Activated CD8-positive, alpha-beta T cell treated with anti-CD3 and anti-CD28 coated beads for 36 hours (primary cell): ENCODE measurements around the gene SYMPK. TPM values are rescaled to one million over a fixed set of nuclear protein-coding genes. Genes with fewer than 3 reads are reported as not detected.

Experiments used
- ATAC-seq: fragments of 200-7000 bp; cut with Tn5 transposase; one replicate; pipeline ENCODE4 v1.10.0; 2021; ENCODE audit warnings: mild to moderate bottlenecking, moderate library complexity
- CTCF ChIA-PET: fragments of 350-600 bp; sonication (Branson Sonifier 250); formaldehyde crosslinking; loops from one replicate; lab custom pipeline; 2021; ENCODE audit warnings: antibody characterized with exemption; lab: Charles Lee
- POLR2A ChIA-PET: fragments of 350-600 bp; sonication (Branson Sonifier 250); formaldehyde crosslinking; loops from one replicate; lab custom pipeline; 2021; ENCODE audit warnings: antibody characterized with exemption; lab: Charles Lee
- DNase-seq: peaks from one replicate; pipeline ENCODE4 v3.0.0-alpha.2; 2020
- H3K27ac Mint-ChIP-seq: one replicate; pipeline ENCODE4 v1.8.0; 2021; ENCODE audit warnings: mild to moderate bottlenecking, mixed read lengths
- H3K27me3 Mint-ChIP-seq: one replicate; pipeline ENCODE4 v1.8.0; 2021; ENCODE audit warnings: mixed read lengths
- H3K36me3 Mint-ChIP-seq: one replicate; pipeline ENCODE4 v1.8.0; 2021; ENCODE audit warnings: low read depth, mixed read lengths
- H3K4me1 Mint-ChIP-seq: one replicate; pipeline ENCODE4 v1.8.0; 2021; ENCODE audit warnings: low read depth, mixed read lengths
- H3K4me3 Mint-ChIP-seq: one replicate; pipeline ENCODE4 v1.8.0; 2021; ENCODE audit warnings: mild to moderate bottlenecking, moderate library complexity, mixed read lengths
- H3K9me3 Mint-ChIP-seq: one replicate; pipeline ENCODE4 v1.8.0; 2021; ENCODE audit warnings: mixed read lengths
- CTCF ChIP-seq: fragments of 200-600 bp; IDR thresholded peaks from one replicate; pipeline ENCODE4 v1.8.0; 2022; ENCODE audit warnings: antibody characterized with exemption, mild to moderate bottlenecking
- intact Hi-C: fragments of 100-400 bp; cut with micrococcal nuclease; formaldehyde crosslinking; loops from one replicate; pipeline ENCODE4 v1.10.0; 2022
- total RNA-seq, 2 experiments: library from RNA; stranded (reverse); gene quantifications; one replicate each; pipeline ENCODE4 v1.2.3, GENCODE V29; 2021

Gene SYMPK
- total RNA-seq, 2 experiments from 2014 or later = 96.8 to 114 TPM

- Mint-ChIP-seq H3K27ac (no peak overlapping the region), H3K9me3 (no peaks in the 10 kb centered on the region), H3K27me3 (peaks cover 8% of the 10 kb centered on the region), H3K4me3 (no peak overlapping the region), H3K36me3 (peaks cover 6% of the 10 kb centered on the region), H3K4me1 (peaks cover 31% of the 10 kb centered on the region)
- POLR2A ChIA-PET = interaction anchor here (0.7 to 2.5 kb wide), 3 partner anchors 9 to 115 kb away, joined by 3 to 9 read pairs (median 3); partner anchors contain the start of gene SYMPK
- ATAC-seq (no peak), DNase-seq (no peak)
- intact Hi-C loops = no loop called here
- CTCF ChIA-PET = interaction anchor here (1.0 to 10.1 kb wide), 6 partner anchors 17 to 82 kb away, joined by 3 to 100 read pairs (median 10); partner anchors contain the start of genes FOXA3, MYPOP and SYMPK
- TF ChIP-seq CTCF = no peak
Measured at GRCh38 chr19:45881082-45881908, 18.3 kb upstream of the SYMPK start.

GRCh38 chr19:45879971-45880370 lies 17.0 kb upstream of the SYMPK start:
- TF ChIP-seq CTCF = no peak
- intact Hi-C loops = no loop called here
- Mint-ChIP-seq H3K36me3 (peaks cover 6% of the 10 kb centered on the region), H3K27me3 (peaks cover 17% of the 10 kb centered on the region), H3K27ac (no peak overlapping the region), H3K4me1 (peaks cover 33% of the 10 kb centered on the region), H3K4me3 (no peak overlapping the region), H3K9me3 (no peaks in the 10 kb centered on the region)
- ChIA-PET POLR2A (no interaction called here), CTCF (interaction anchor here (1.7 to 10.1 kb wide), 2 partner anchors 15 to 63 kb away, joined by 6 to 100 read pairs; partner anchors contain the start of genes FOXA3 and SYMPK)
- ATAC-seq = no peak
- no peak for DNase-seq

- H3K9me3 Mint-ChIP-seq = no peaks in the 10 kb centered on the region
- intact Hi-C loops = no loop called here
- peaks cover 33% of the 10 kb centered on the region for H3K4me1 Mint-ChIP-seq
- H3K36me3 Mint-ChIP-seq = peaks cover 4% of the 10 kb centered on the region
- no peak overlapping the region for H3K4me3 Mint-ChIP-seq
- H3K27me3 Mint-ChIP-seq = peaks cover 20% of the 10 kb centered on the region
- H3K27ac Mint-ChIP-seq = no peak overlapping the region
- no peak for DNase-seq
- ChIA-PET POLR2A (no interaction called here), CTCF (interaction anchor here (1.7 to 10.1 kb wide), 2 partner anchors 14 to 62 kb away, joined by 6 to 100 read pairs; partner anchors contain the start of genes FOXA3 and SYMPK)
- no peak for ATAC-seq
- TF ChIP-seq CTCF = no peak
Measured at GRCh38 chr19:45879055-45879454, 16.1 kb upstream of the SYMPK start.

- Mint-ChIP-seq H3K4me1 (peaks cover 25% of the 10 kb centered on the region), H3K36me3 (peaks cover 1% of the 10 kb centered on the region), H3K9me3 (no peaks in the 10 kb centered on the region), H3K27me3 (peaks cover 20% of the 10 kb centered on the region), H3K4me3 (no peak overlapping the region), H3K27ac (no peak overlapping the region)
- DNase-seq = peak; percentile 56
- intact Hi-C loops = no loop called here
- ChIA-PET CTCF (interaction anchor here (1.7 to 10.1 kb wide), 2 partner anchors 13 to 61 kb away, joined by 6 to 100 read pairs; partner anchors contain the start of genes FOXA3 and SYMPK), POLR2A (no interaction called here)
- peak; percentile 81 for ATAC-seq
- no peak for TF ChIP-seq CTCF
Measured at GRCh38 chr19:45878043-45878794, 15.3 kb upstream of the SYMPK start.
